GM23338 (cell line): ENCODE results near the gene ASPG. TPM values are rescaled to one million over a fixed set of nuclear protein-coding genes. Genes with fewer than 3 reads are reported as not detected.

ENCODE experiments used
- ATAC-seq: fragments of 200-7000 bp; cut with Tn5 transposase; 3 replicates; pipeline ENCODE4 v1.9.1; 2020
- DNase-seq: peaks from one replicate; pipeline ENCODE4 v3.0.0-alpha.2; 2015; ENCODE audit warnings: low spot score
- H2AFZ ChIP-seq: fragments of 200-600 bp; sonication (generic); 2 replicates; pipeline ENCODE4 v1.8.0; 2016; ENCODE audit warnings: antibody characterized with exemption, mild to moderate bottlenecking, moderate library complexity
- H3F3A ChIP-seq: fragments of 200-600 bp; sonication (generic); replicated peaks from 2 replicates; pipeline ENCODE4 v1.8.0; 2017; ENCODE audit warnings: antibody characterized with exemption, mixed run types, low read depth
- H3K27ac ChIP-seq: fragments of 200-600 bp; sonication (generic); 2 replicates; pipeline ENCODE4 v1.6.1; 2016; ENCODE audit warnings: low read depth
- H3K27me3 ChIP-seq: fragments of 200-600 bp; sonication (generic); 2 replicates; pipeline ENCODE4 v1.8.0; 2016; ENCODE audit warnings: mild to moderate bottlenecking, mixed run types, moderate library complexity; ENCODE audit not compliant: insufficient read depth
- H3K36me3 ChIP-seq: fragments of 200-600 bp; sonication (generic); 2 replicates; pipeline ENCODE4 v1.8.0; 2016; ENCODE audit warnings: mild to moderate bottlenecking; ENCODE audit not compliant: insufficient read depth
- H3K4me1 ChIP-seq: fragments of 200-600 bp; sonication (generic); 2 replicates; pipeline ENCODE4 v1.8.0; 2016; ENCODE audit warnings: mild to moderate bottlenecking, moderate library complexity; ENCODE audit not compliant: insufficient read depth
- H3K4me2 ChIP-seq: fragments of 200-600 bp; sonication (generic); 2 replicates; pipeline ENCODE4 v1.7.1; 2017; ENCODE audit warnings: mixed run types
- H3K4me3 ChIP-seq: fragments of 200-600 bp; sonication (generic); 2 replicates; pipeline ENCODE4 v1.6.1; 2016; ENCODE audit warnings: mixed run types
- H3K79me2 ChIP-seq: fragments of 200-600 bp; sonication (generic); replicated peaks from 2 replicates; pipeline ENCODE4 v1.8.0; 2017; ENCODE audit warnings: mild to moderate bottlenecking; ENCODE audit not compliant: insufficient read depth
- H3K9me2 ChIP-seq: fragments of 200-600 bp; sonication (generic); 2 replicates; pipeline ENCODE4 v1.8.0; 2017; ENCODE audit not compliant: insufficient read depth
- H4K20me1 ChIP-seq: fragments of 200-600 bp; sonication (generic); replicated peaks from 2 replicates; pipeline ENCODE4 v1.8.0; 2017; ENCODE audit warnings: mild to moderate bottlenecking; ENCODE audit not compliant: insufficient read depth
- H3K27ac Mint-ChIP-seq: 2 replicates; pipeline ENCODE4 v1.8.0; 2020; ENCODE audit warnings: inconsistent platforms, mild to moderate bottlenecking, moderate library complexity, mixed read lengths
- H3K27me3 Mint-ChIP-seq: 3 replicates; pipeline ENCODE4 v1.8.0; 2022; ENCODE audit warnings: low read depth, mild to moderate bottlenecking, moderate library complexity, mixed read lengths, inconsistent platforms; ENCODE audit not compliant: insufficient read depth, poor library complexity
- H3K36me3 Mint-ChIP-seq: 3 replicates; pipeline ENCODE4 v1.8.0; 2021; ENCODE audit warnings: low read depth, mild to moderate bottlenecking, inconsistent platforms, moderate library complexity, mixed read lengths
- H3K4me1 Mint-ChIP-seq: 3 replicates; pipeline ENCODE4 v1.8.0; 2020; ENCODE audit warnings: mild to moderate bottlenecking, inconsistent platforms, mixed read lengths
- H3K4me3 Mint-ChIP-seq: 3 replicates; pipeline ENCODE4 v1.8.0; 2021; ENCODE audit warnings: moderate library complexity, mild to moderate bottlenecking, inconsistent platforms, mixed read lengths
- H3K9me3 Mint-ChIP-seq: 3 replicates; pipeline ENCODE4 v1.8.0; 2020; ENCODE audit warnings: moderate library complexity, mild to moderate bottlenecking, inconsistent platforms, mixed read lengths
- CREB1 ChIP-seq: fragments of 250-450 bp; sonication (Bioruptor Pico); IDR thresholded peaks from 2 replicates; pipeline ENCODE4 v1.5.0; 2020; ENCODE audit warnings: low read depth, mild to moderate bottlenecking, moderate library complexity
- ZNF114 ChIP-seq: fragments of 250-450 bp; sonication (Bioruptor Pico); IDR thresholded peaks from 2 replicates; pipeline ENCODE4 v1.5.0; 2020; ENCODE audit warnings: mild to moderate bottlenecking, moderate library complexity
- ZNF462 ChIP-seq: fragments of 250-450 bp; sonication (Bioruptor Pico); IDR thresholded peaks from 2 replicates; pipeline ENCODE4 v1.5.0; 2020; ENCODE audit warnings: mild to moderate bottlenecking, moderate library complexity
- polyA plus RNA-seq: library from polyadenylated mRNA; unstranded; fragments of >200 nt; fragmentation: Nextera tagmentation; extraction: Ambion mirVana; gene quantifications from 2 replicates; pipeline ENCODE4 v1.2.1, GENCODE V29; 2016
- total RNA-seq: library from RNA; depleted of rRNA; stranded (reverse); fragments of >200 nt; shearing (Covaris generic); gene quantifications from 2 replicates; pipeline ENCODE4 v1.2.3, GENCODE V29; 2014
- TF ChIP-seq, protein P1 (sequence below): IDR thresholded peaks from 2 replicates; pipeline ENCODE4 v1.6.1; 2016; ENCODE audit warnings: antibody characterized with exemption

Gene ASPG
- total and polyA plus RNA-seq, 2 experiments from 2014 or later: 0.61 to 6.2 TPM

- Histone ChIP-seq H3K4me3 (peak overlapping the region; percentile 59), H3K79me2 (no peaks in the 10 kb centered on the region), H3K9me2 (no peaks in the 10 kb centered on the region), H3K27me3 (peaks cover 36% of the 10 kb centered on the region), H3K36me3 (no peaks in the 10 kb centered on the region), H3K4me2 (peak overlapping the region; percentile 79), H3F3A (no peaks in the 10 kb centered on the region), H2AFZ (peak overlapping the region; percentile 76), H4K20me1 (no peaks in the 10 kb centered on the region), H3K27ac (no peak overlapping the region), H3K4me1 (no peaks in the 10 kb centered on the region; the same call in 1 of the 2 replicates)
- Mint-ChIP-seq H3K36me3 (no peaks in the 10 kb centered on the region), H3K27ac (no peak overlapping the region), H3K4me1 (peaks cover 3% of the 10 kb centered on the region; the same call in 1 of the 3 replicates), H3K4me3 (peak overlapping the region; percentile 66), H3K9me3 (no peaks in the 10 kb centered on the region), H3K27me3 (peaks cover 37% of the 10 kb centered on the region)
- DNase-seq (no peak), ATAC-seq (peak; percentile 49)
- TF ChIP-seq CREB1 (CRISPR knock-in tag): no peak
Observed at GRCh38 chr14:104117341-104118005, 32.0 kb downstream of the ASPG start.

DNA sequence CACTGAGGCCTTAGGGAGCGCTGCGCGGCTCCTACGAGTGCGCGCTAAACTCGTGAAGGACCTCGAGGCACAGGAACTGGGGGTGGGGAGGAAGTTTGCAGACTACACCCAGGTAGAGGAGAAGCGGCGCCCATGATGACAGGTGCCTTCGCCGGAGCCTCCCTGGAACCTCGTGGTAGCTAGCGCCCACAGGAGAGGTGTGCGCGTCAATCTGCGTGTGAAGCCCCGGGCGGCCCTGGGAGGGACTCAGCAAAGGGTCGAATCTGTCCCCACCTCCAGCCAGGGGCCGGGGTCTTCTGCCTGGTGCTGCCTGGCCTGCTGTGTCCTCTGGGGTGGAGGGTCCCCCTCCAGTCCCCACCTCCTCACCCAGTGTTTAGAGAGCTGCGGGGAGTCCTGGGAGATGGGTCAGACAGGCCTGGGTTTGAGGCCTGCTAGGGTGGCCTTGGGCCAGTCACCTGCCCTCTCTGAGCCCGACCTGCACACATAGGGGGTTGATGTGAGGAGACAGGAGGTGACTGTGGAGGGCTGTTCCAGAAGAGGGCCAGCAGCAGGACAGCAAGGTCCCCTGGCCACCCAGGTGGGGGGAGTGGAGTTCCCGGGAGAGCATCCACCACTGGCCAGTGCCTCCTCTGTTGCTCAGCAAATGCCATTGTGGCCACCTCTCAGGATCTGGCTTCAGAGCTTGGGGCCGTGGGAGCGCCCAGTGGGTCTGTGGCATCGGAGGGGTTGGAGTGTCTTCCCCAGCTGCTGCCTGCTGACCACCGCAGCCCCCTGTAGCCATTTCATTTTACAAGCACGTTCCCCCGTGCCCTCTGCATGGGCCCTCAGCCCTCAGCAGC is 32.7 kb downstream of the ASPG start:
- peaks cover 33% of the 10 kb centered on the region for H3K27me3 Mint-ChIP-seq
- no peaks in the 10 kb centered on the region; the same call in 1 of the 2 replicates for H3K4me1 ChIP-seq
- no peak overlapping the region for H3K27ac Mint-ChIP-seq
- no peaks in the 10 kb centered on the region for H3K9me2 ChIP-seq
- H3K27me3 ChIP-seq: peaks cover 36% of the 10 kb centered on the region
- H3K9me3 Mint-ChIP-seq: no peaks in the 10 kb centered on the region
- H2AFZ ChIP-seq: peak overlapping the region; percentile 76
- DNase-seq (no peak), ATAC-seq (peak; percentile 12; the same call in 2 of the 3 replicates)
- H3K36me3 ChIP-seq: no peaks in the 10 kb centered on the region
- H3K4me2 ChIP-seq: peak overlapping the region; percentile 79
- TF ChIP-seq, protein P1, sequence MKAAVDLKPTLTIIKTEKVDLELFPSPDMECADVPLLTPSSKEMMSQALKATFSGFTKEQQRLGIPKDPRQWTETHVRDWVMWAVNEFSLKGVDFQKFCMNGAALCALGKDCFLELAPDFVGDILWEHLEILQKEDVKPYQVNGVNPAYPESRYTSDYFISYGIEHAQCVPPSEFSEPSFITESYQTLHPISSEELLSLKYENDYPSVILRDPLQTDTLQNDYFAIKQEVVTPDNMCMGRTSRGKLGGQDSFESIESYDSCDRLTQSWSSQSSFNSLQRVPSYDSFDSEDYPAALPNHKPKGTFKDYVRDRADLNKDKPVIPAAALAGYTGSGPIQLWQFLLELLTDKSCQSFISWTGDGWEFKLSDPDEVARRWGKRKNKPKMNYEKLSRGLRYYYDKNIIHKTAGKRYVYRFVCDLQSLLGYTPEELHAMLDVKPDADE: no peak
- TF ChIP-seq ZNF114 (no peak), ZNF462 (CRISPR knock-in tag) (no peak)
- no peak overlapping the region for H3K4me3 Mint-ChIP-seq
- peak overlapping the region; percentile 59 for H3K4me3 ChIP-seq
- H3F3A ChIP-seq: no peaks in the 10 kb centered on the region
- H4K20me1 ChIP-seq: no peaks in the 10 kb centered on the region
- no peaks in the 10 kb centered on the region for H3K79me2 ChIP-seq
- H3K4me1 Mint-ChIP-seq: peaks cover 5% of the 10 kb centered on the region; the same call in 1 of the 3 replicates
- H3K36me3 Mint-ChIP-seq: no peaks in the 10 kb centered on the region
- no peak overlapping the region for H3K27ac ChIP-seq
